NT2/D1 (cell line): ENCODE data around the gene PARD3.

Experiments used
- SUZ12 ChIP-seq: IDR thresholded peaks from 2 replicates; pipeline ENCODE4 v1.6.1; 2011; ENCODE audit not compliant: insufficient read length, insufficient read depth; ENCODE audit errors: extremely low read depth
- ZNF274 ChIP-seq: IDR thresholded peaks from 2 replicates; pipeline ENCODE4 v1.6.1; 2011; ENCODE audit warnings: mild to moderate bottlenecking, low read depth, low read length

DNA sequence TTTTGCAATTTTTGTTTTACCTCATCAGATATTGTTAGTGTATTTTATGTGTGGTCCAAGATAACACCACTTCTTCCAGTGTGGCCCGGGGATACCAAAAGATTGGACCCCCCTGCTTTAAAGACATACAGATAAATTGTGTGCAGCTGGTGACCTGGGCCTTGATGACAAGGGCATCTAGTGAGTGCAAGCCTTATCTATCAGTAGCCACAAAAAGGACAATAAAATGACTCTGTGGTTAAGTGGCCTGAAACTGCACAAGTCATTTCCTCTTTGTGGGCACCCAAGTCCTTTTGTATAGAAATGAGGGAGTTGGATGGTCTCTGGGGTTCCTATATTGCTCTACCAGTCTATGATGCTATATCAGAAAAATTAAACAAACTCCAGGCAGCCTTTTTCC is 98.1 kb downstream of the PARD3 start:
- TF ChIP-seq ZNF274 (no peak), SUZ12 (no peak)
